Smooth muscle cell (in vitro differentiated cells): ENCODE data around the gene CASZ1. TPM values are rescaled to one million over a fixed set of nuclear protein-coding genes. Genes with fewer than 3 reads are reported as not detected.

Source experiments
- DNase-seq: peaks from one replicate; lab custom pipeline; 2025; ENCODE audit not compliant: unreplicated experiment; lab: John Stamatoyannopoulos, UW
- H2AFZ ChIP-seq: fragments of 200-600 bp; sonication (generic); 2 replicates; pipeline ENCODE4 v1.6.0; 2016; ENCODE audit warnings: antibody characterized with exemption, low read depth, mild to moderate bottlenecking
- H3F3A ChIP-seq: fragments of 200-600 bp; sonication (generic); 2 replicates; pipeline ENCODE4 v1.6.0; 2017; ENCODE audit warnings: antibody characterized with exemption, low read depth
- H3K27ac ChIP-seq: fragments of 200-600 bp; sonication (generic); 2 replicates; pipeline ENCODE4 v1.5.1; 2016; ENCODE audit warnings: low read depth, mild to moderate bottlenecking
- H3K27me3 ChIP-seq: fragments of 200-600 bp; sonication (generic); 2 replicates; pipeline ENCODE4 v1.6.1; 2016; ENCODE audit warnings: low read depth, mild to moderate bottlenecking
- H3K36me3 ChIP-seq: fragments of 200-600 bp; sonication (generic); 2 replicates; pipeline ENCODE4 v1.5.1; 2016; ENCODE audit warnings: low read depth
- H3K4me1 ChIP-seq: fragments of 200-600 bp; sonication (generic); 2 replicates; pipeline ENCODE4 v1.5.1; 2016; ENCODE audit warnings: low read depth
- H3K4me2 ChIP-seq: fragments of 200-600 bp; sonication (generic); 2 replicates; pipeline ENCODE4 v1.6.0; 2016; ENCODE audit warnings: mild to moderate bottlenecking
- H3K4me3 ChIP-seq: fragments of 200-600 bp; sonication (generic); 2 replicates; pipeline ENCODE4 v1.5.1; 2016; ENCODE audit warnings: mild to moderate bottlenecking
- H3K79me2 ChIP-seq: fragments of 200-600 bp; sonication (generic); 2 replicates; pipeline ENCODE4 v1.6.0; 2016; ENCODE audit warnings: low read depth, mild to moderate bottlenecking
- H3K9ac ChIP-seq: fragments of 200-600 bp; sonication (generic); 2 replicates; pipeline ENCODE4 v1.6.0; 2016; ENCODE audit warnings: low read depth
- H3K9me3 ChIP-seq: fragments of 200-600 bp; sonication (generic); replicated peaks from 2 replicates; pipeline ENCODE4 v1.5.1; 2016; ENCODE audit warnings: low read depth
- H4K20me1 ChIP-seq: fragments of 200-600 bp; sonication (generic); 2 replicates; pipeline ENCODE4 v1.6.0; 2016; ENCODE audit warnings: low read depth
- CTCF ChIP-seq: fragments of 200-600 bp; sonication (generic); IDR thresholded peaks from 2 replicates; pipeline ENCODE4 v1.5.1; 2017; ENCODE audit warnings: borderline replicate concordance, mild to moderate bottlenecking, antibody characterized with exemption; ENCODE audit not compliant: insufficient read depth, poor library complexity, severe bottlenecking
- WGBS: methylation state at CpG from one replicate; pipeline ENCODE4 v1.1.7; 2016; ENCODE audit warnings: low lambda C conversion rate; 5-methylcytosine and 5-hydroxymethylcytosine counted together
- polyA plus RNA-seq: library from polyadenylated mRNA; unstranded; fragments of >200 nt; fragmentation: Nextera tagmentation; extraction: Ambion mirVana; gene quantifications from 2 replicates; pipeline ENCODE4 v1.2.1, GENCODE V29; 2016
- total RNA-seq: library from RNA; depleted of rRNA; stranded (reverse); fragments of >200 nt; gene quantifications from 2 replicates; pipeline ENCODE4 v1.2.3, GENCODE V29; 2014

The CASZ1 gene
- total and polyA plus RNA-seq, 2 experiments from 2014 or later = 0.70 to 1.9 TPM

GRCh38 chr1:10629091-10629815 lies 167.2 kb downstream of the CASZ1 start:
- Histone ChIP-seq H3K27me3 (no peaks in the 10 kb centered on the region), H3K4me2 (no peak overlapping the region), H4K20me1 (no peaks in the 10 kb centered on the region), H3K36me3 (no peaks in the 10 kb centered on the region), H3K9me3 (no peaks in the 10 kb centered on the region), H3F3A (no peaks in the 10 kb centered on the region), H3K4me1 (peaks cover 12% of the 10 kb centered on the region), H3K79me2 (no peaks in the 10 kb centered on the region), H3K27ac (no peak overlapping the region), H3K9ac (no peak overlapping the region), H2AFZ (no peak overlapping the region), H3K4me3 (no peak overlapping the region)
- DNase-seq = no peak
- WGBS = 95% methylated on average over 25 of the region's 25 CpGs
- no peak for TF ChIP-seq CTCF

GRCh38 chr1:10628685-10629084 lies 167.8 kb downstream of the CASZ1 start:
- H3K79me2 ChIP-seq = no peaks in the 10 kb centered on the region
- no peaks in the 10 kb centered on the region for H3F3A ChIP-seq
- 98% methylated on average over 7 of the region's 7 CpGs for WGBS
- no peak overlapping the region for H2AFZ ChIP-seq
- H3K4me1 ChIP-seq = peaks cover 12% of the 10 kb centered on the region
- H3K27ac ChIP-seq = no peak overlapping the region
- H3K9ac ChIP-seq = no peak overlapping the region
- H3K36me3 ChIP-seq = no peaks in the 10 kb centered on the region
- no peak for DNase-seq
- no peak overlapping the region for H3K4me3 ChIP-seq
- no peak for TF ChIP-seq CTCF
- no peak overlapping the region for H3K4me2 ChIP-seq
- H4K20me1 ChIP-seq = no peaks in the 10 kb centered on the region
- no peaks in the 10 kb centered on the region for H3K9me3 ChIP-seq
- H3K27me3 ChIP-seq = no peaks in the 10 kb centered on the region

- Histone ChIP-seq H3K36me3 (no peaks in the 10 kb centered on the region), H3K4me2 (no peak overlapping the region), H3K9me3 (no peaks in the 10 kb centered on the region), H4K20me1 (no peaks in the 10 kb centered on the region), H3K4me3 (no peak overlapping the region), H3K27me3 (no peaks in the 10 kb centered on the region), H3K79me2 (no peaks in the 10 kb centered on the region), H3F3A (no peaks in the 10 kb centered on the region), H3K27ac (no peak overlapping the region), H3K4me1 (peaks cover 3% of the 10 kb centered on the region), H3K9ac (no peak overlapping the region), H2AFZ (no peak overlapping the region)
- TF ChIP-seq CTCF = no peak
- 90% methylated on average over 22 of the region's 22 CpGs for WGBS
- DNase-seq = no peak
Observed at GRCh38 chr1:10626791-10627410, 169.5 kb downstream of the CASZ1 start.
